Thyroid gland (tissue), 4 donors: ENCODE results near the gene SMARCA4. TPM values are rescaled to one million over a fixed set of nuclear protein-coding genes. Genes with fewer than 3 reads are reported as not detected.

Source experiments
- DNase-seq, 2 donors: peaks; one replicate each; pipeline ENCODE4 v3.0.0-alpha.2; 2019
- H3K27ac ChIP-seq, 3 donors: fragments of 200-600 bp; sonication (generic); 1 replicate in 2 of 3; 2 replicates in 1 of 3; pipeline ENCODE4 v1.5.1; 2016 to 2019; ENCODE audit warnings: mild to moderate bottlenecking in 1 of 3, moderate library complexity in 1 of 3
- H3K27me3 ChIP-seq: fragments of 200-600 bp; sonication (generic); one replicate; pipeline ENCODE4 v1.5.1; 2019
- H3K36me3 ChIP-seq, 2 donors: fragments of 200-600 bp; sonication (generic); one replicate each; pipeline ENCODE4 v1.5.1; 2016 to 2019
- H3K4me1 ChIP-seq, 2 donors: fragments of 200-600 bp; sonication (generic); one replicate each; pipeline ENCODE4 v1.5.1; 2017 to 2019
- H3K4me3 ChIP-seq, 3 donors: fragments of 200-600 bp; sonication (generic); replicated peaks in 1 of 3; 1 replicate in 2 of 3; 2 replicates in 1 of 3; pipeline ENCODE4 v1.5.1; 2016; ENCODE audit warnings: mild to moderate bottlenecking in 1 of 3
- H3K9me3 ChIP-seq: fragments of 200-600 bp; sonication (generic); one replicate; pipeline ENCODE4 v1.5.1; 2017
- CTCF ChIP-seq, 6 experiments: fragments of 200-600 bp in 3 of 6; fragments of 450-650 bp in 3 of 6; sonication (generic) in 3 of 6; IDR thresholded peaks; one replicate each; pipeline ENCODE4 v1.5.1; 2016 to 2019; ENCODE audit warnings: antibody characterized with exemption in 6 of 6, mild to moderate bottlenecking in 2 of 6, inconsistent platforms in 1 of 6, moderate library complexity in 1 of 6
- POLR2A ChIP-seq, 2 donors: fragments of 450-650 bp; IDR thresholded peaks; one replicate each; pipeline ENCODE4 v1.6.1; 2017; ENCODE audit warnings: antibody characterized with exemption in 2 of 2, mild to moderate bottlenecking in 2 of 2, moderate library complexity in 1 of 2
- WGBS, 2 donors: methylation state at CpG; one replicate each; pipeline ENCODE4 v1.1.5; 2017; 5-methylcytosine and 5-hydroxymethylcytosine counted together
- intact Hi-C: fragments of 100-400 bp; cut with DNase I; formaldehyde crosslinking; loops from one replicate; pipeline ENCODE4 v1.15.1; 2023
- total RNA-seq, 4 donors: library from RNA; depleted of rRNA; stranded (reverse); fragments of >200 nt; gene quantifications; one replicate each; pipeline ENCODE4 v1.2.3, GENCODE V29; 2016

Gene SMARCA4
- total RNA-seq, result 100 to 1,000 TPM in 2 of 4 donors, 10 to 100 TPM in 2; 49.4 to 108 (median 89.0) TPM

GRCh38 chr19:10960314-10961072 lies at the start of gene SMARCA4:
Gene SMARCA4 (plus strand): TSS chr19:10961030. CDS start chr19:10984152, 23,122 bp downstream.
- H3K4me3 ChIP-seq, result peak within 1 kb of the TSS; percentile 68 to 86 (median 81)
- 1 to 6% methylated on average over 3 to 20 of the region's 100 CpGs for WGBS, 2 donors
- peak; percentile 97 to 98 for DNase-seq
- H3K9me3 ChIP-seq, result no peaks in the 10 kb centered on the region
- no peak for TF ChIP-seq CTCF (IDR thresholded peaks at IDR 0.05)
- peak; percentile 77 to 97 for TF ChIP-seq POLR2A (IDR thresholded peaks at IDR 0.05)
- peaks cover 28 to 29% of the 10 kb centered on the region in 2 donors for H3K4me1 ChIP-seq
- intact Hi-C loops, result no loop called here
- H3K27me3 ChIP-seq, result no peaks in the 10 kb centered on the region
- H3K27ac ChIP-seq, result peak within 1 kb of the TSS; percentile 88 to 96 (median 92)
- no peaks in the 10 kb centered on the region for H3K36me3 ChIP-seq

- no peak for DNase-seq
- H3K4me1 ChIP-seq, result no peaks in the 10 kb centered on the region
- no peak overlapping the region for H3K27ac ChIP-seq
- WGBS, 2 donors, result 93% methylated on average over 21 to 31 of the region's 31 CpGs
- no peak overlapping the region for H3K4me3 ChIP-seq
- intact Hi-C loops, result no loop called here
- H3K27me3 ChIP-seq, result no peaks in the 10 kb centered on the region
- no peaks in the 10 kb centered on the region for H3K9me3 ChIP-seq
- H3K36me3 ChIP-seq, result peaks cover 36 to 42% of the 10 kb centered on the region in 2 donors
- no peak for TF ChIP-seq CTCF (IDR thresholded peaks at IDR 0.05)
- no peak for TF ChIP-seq POLR2A (IDR thresholded peaks at IDR 0.05)
These were observed 49.1 kb upstream of the SMARCA4 start for GRCh38 chr19:10911579-10912363.

- TF ChIP-seq CTCF (IDR thresholded peaks at IDR 0.05) (no peak), POLR2A (IDR thresholded peaks at IDR 0.05) (no peak)
- 91 to 94% methylated on average over 14 to 18 of the region's 18 CpGs for WGBS, 2 donors
- Histone ChIP-seq H3K36me3 (peaks cover 36 to 42% of the 10 kb centered on the region in 2 donors), H3K27ac (no peak overlapping the region), H3K27me3 (no peaks in the 10 kb centered on the region), H3K4me1 (no peaks in the 10 kb centered on the region), H3K9me3 (no peaks in the 10 kb centered on the region), H3K4me3 (no peak overlapping the region)
- no peak for DNase-seq
- intact Hi-C loops, result no loop called here
These were observed 48.2 kb upstream of the SMARCA4 start for GRCh38 chr19:10912619-10913018.

GRCh38 chr19:10913716-10914340 lies 47.0 kb upstream of the SMARCA4 start:
- Histone ChIP-seq H3K9me3 (no peaks in the 10 kb centered on the region), H3K4me3 (no peak overlapping the region), H3K4me1 (no peaks in the 10 kb centered on the region), H3K27me3 (no peaks in the 10 kb centered on the region), H3K27ac (no peak overlapping the region), H3K36me3 (peaks cover 30 to 32% of the 10 kb centered on the region in 2 donors)
- TF ChIP-seq POLR2A (IDR thresholded peaks at IDR 0.05) (no peak), CTCF (IDR thresholded peaks at IDR 0.05) (no peak)
- intact Hi-C loops, result no loop called here
- DNase-seq, result no peak
- 97 to 100% methylated on average over 3 to 18 of the region's 24 CpGs for WGBS, 2 donors
